ENCODE measurements around the gene HMCN2.

Gene HMCN2

GRCh38 chr9:130358928-130359327, 93.4 kb downstream of the HMCN2 start:
- DNase-seq (ENCODE audit: low spot score), result no peak
- in situ Hi-C loops (cut with MboI; ENCODE audit: low pct_unique_long_range_greater_than_20kb, low sequenced_read_pairs, unreplicated experiment), result no loop called here
- no peak for TF ChIP-seq CTCF (IDR thresholded peaks at IDR 0.05; ENCODE audit: extremely low read depth, insufficient read depth, missing control alignments)

- DNase-seq (ENCODE audit: low spot score), result no peak
- in situ Hi-C loops (cut with MboI; ENCODE audit: low pct_unique_long_range_greater_than_20kb, low sequenced_read_pairs, unreplicated experiment), result no loop called here
- TF ChIP-seq CTCF (IDR thresholded peaks at IDR 0.05; ENCODE audit: extremely low read depth, insufficient read depth, missing control alignments), result no peak
Measured at GRCh38 chr9:130359819-130360218, 94.3 kb downstream of the HMCN2 start.

GRCh38 chr9:130360672-130361071, 95.1 kb downstream of the HMCN2 start:
- no peak for DNase-seq (ENCODE audit: low spot score)
- in situ Hi-C loops (cut with MboI; ENCODE audit: low pct_unique_long_range_greater_than_20kb, low sequenced_read_pairs, unreplicated experiment), result no loop called here
- no peak for TF ChIP-seq CTCF (IDR thresholded peaks at IDR 0.05; ENCODE audit: extremely low read depth, insufficient read depth, missing control alignments)

- no peak for DNase-seq (ENCODE audit: low spot score)
- no peak for TF ChIP-seq CTCF (IDR thresholded peaks at IDR 0.05; ENCODE audit: extremely low read depth, insufficient read depth, missing control alignments)
- in situ Hi-C loops (cut with MboI; ENCODE audit: low pct_unique_long_range_greater_than_20kb, low sequenced_read_pairs, unreplicated experiment), result no loop called here
Measured at GRCh38 chr9:130361873-130362362, 96.4 kb downstream of the HMCN2 start.

- in situ Hi-C loops (cut with MboI; ENCODE audit: low pct_unique_long_range_greater_than_20kb, low sequenced_read_pairs, unreplicated experiment), result no loop called here
- DNase-seq (ENCODE audit: low spot score), result no peak
- no peak for TF ChIP-seq CTCF (IDR thresholded peaks at IDR 0.05; ENCODE audit: extremely low read depth, insufficient read depth, missing control alignments)
Measured at GRCh38 chr9:130362691-130363090, 97.1 kb downstream of the HMCN2 start.

- no peak for DNase-seq (ENCODE audit: low spot score)
- in situ Hi-C loops (cut with MboI; ENCODE audit: low pct_unique_long_range_greater_than_20kb, low sequenced_read_pairs, unreplicated experiment), result no loop called here
- TF ChIP-seq CTCF (IDR thresholded peaks at IDR 0.05; ENCODE audit: extremely low read depth, insufficient read depth, missing control alignments), result no peak
Measured at GRCh38 chr9:130363755-130364404, 98.3 kb downstream of the HMCN2 start.

Data from GM13977 (cell line).